Activated T-cell treated with anti-CD3 and anti-CD28 coated beads, Interleukin-2, amount 50 U/mL, for 1 hour (primary cell): ENCODE results near the gene C16orf95.
"Not testable (repeated sequence)": the region's sequence is repeated elsewhere in the genome, so short reads cannot be mapped to it uniquely, and the experiment has no call there.

ENCODE experiments used
- DNase-seq: peaks from one replicate; pipeline ENCODE4 v3.0.0-alpha.2; 2020

C16orf95 gene

DNA sequence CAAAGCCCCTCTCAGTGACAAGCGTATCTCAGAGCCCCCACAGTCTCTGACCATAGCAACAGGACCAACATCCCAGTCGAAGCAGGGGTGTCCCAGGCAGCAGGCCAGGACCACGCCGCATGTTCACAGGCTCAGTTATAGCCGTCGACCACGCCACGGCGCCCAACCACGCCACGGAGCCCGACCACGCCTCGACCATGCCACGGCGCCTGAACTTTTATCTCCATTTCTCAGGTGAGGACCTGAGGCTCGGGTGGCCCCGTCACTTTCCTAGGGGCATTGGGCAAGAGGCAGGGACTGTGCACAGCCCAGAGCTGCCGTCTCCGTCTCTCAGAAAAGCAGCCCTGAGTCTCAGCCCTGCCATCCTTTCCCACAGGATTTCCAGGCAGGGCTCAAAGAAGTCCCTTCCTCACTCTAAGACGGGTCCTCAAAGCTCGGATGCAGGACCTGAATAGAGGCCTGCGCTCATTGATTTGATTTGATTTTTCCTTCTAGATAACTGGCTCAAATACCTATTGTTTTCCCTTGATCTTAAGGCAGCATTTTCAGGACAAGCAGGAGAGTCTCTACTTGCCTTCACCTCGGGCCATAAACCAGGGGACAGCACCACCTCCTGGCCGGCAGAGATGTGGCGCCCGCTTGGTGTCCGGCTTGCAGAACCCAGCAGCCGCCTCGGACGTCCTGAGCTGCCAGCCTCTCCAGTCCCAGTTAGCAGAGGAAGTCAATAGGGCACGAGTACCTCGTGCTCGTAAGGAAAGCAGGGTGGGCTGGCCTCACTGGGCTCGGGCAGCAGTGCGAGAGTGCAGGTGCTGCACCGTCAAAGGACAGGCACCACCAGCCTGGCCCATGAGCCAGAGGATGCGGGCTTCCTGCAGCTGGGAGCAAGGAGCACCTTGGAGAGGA lies 38.8 kb downstream of the C16orf95 start:
- DNase-seq, result peak; percentile 35

DNA sequence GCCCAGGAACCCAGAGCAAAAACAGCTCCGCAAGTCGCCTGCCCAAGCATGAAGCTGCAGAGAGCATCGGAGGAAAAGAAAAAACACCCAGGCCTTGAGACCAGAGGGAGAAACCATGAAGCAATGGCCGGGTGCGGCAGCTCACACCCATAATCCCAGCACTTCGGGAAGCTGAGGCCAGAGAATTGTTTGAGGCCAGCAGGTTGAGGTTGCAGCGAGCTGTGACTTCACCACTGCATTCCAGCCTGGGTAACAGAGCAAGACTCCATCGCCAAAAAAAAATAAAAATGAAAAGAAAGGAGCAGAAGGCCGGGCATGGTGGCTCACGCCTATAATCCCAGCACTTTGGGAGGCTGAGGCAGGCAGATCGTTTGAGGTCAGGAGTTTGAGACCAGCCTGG lies 40.3 kb downstream of the C16orf95 start:
- no peak for DNase-seq

DNA sequence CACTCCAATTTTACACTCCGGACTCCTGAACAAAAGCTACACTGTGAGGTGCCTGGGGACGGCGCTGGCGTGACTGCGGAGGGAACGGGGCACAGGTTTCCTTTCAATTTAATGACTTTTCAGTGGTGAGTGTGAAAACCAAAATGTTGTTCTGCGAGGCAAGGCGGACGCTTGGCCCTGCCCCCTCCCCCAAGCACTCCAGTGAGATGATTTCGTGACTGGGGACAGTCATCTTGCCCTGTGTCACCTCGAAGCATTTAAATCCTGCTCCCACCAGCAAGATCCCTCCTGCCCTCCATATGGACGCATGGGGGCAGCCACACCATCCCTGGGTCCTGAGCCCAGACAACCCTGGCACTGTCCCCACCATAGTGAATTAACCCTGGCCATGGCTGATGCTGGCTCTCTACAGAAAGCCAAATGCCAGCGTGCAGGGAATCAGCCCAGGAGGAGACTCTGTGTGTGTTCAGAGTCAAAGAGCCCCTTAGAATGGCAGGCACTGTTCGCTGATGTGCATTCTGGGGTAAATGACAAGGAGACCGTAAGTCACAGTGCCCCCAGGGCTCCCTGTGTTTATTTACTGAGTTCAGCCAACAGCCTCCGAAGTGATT lies 41.0 kb downstream of the C16orf95 start:
- no peak for DNase-seq

GRCh38 chr16:87274794-87275193 lies 42.4 kb downstream of the C16orf95 start:
- no peak for DNase-seq

GRCh38 chr16:87273471-87274030 lies 43.6 kb downstream of the C16orf95 start:
- no peak for DNase-seq

- no peak for DNase-seq
Observed at GRCh38 chr16:87271256-87271655, 45.9 kb downstream of the C16orf95 start.

GRCh38 chr16:87267566-87267965 lies 49.6 kb downstream of the C16orf95 start:
- no peak for DNase-seq

DNA sequence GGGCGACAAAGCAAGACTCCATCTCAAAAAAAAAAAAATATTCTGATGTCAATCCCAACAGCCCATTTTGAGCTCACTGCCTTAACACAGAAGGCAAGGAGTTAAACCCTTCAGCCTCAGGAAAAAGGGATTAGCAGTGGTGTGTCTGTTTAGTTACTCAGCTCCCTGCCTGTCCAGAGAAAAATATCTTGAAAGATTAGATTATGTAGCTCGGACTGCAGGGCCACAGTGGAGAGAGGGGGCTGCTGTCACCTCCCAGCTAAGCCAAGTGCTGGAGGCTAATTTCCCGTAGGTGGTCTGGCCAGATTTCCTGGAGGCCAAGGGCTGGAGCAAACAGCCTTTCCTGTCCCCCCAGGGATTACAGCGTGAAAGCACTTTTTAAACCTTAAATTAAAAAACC lies 50.3 kb downstream of the C16orf95 start:
- DNase-seq, result no peak

GRCh38 chr16:87265261-87265660 lies 51.9 kb downstream of the C16orf95 start:
- no peak for DNase-seq

DNA sequence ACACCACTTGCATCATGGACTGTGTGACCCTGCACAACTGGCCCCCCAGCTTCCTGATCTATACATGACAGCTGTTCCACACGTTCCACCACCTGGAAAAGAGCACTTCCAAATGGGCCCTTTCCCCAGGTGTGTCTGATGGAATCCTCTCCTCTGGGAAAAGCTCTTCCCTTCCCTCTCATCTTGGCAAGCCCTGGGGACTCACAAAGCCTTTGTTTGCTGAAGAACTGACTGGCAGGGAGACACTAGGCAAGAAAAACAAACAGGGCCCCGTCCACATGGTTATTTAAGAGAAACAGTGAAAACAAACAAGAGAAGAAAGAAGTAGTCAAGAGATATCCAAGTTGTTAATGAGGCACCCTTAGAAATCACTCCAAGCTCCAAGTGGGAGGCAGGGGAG lies 52.6 kb downstream of the C16orf95 start:
- no peak for DNase-seq

DNA sequence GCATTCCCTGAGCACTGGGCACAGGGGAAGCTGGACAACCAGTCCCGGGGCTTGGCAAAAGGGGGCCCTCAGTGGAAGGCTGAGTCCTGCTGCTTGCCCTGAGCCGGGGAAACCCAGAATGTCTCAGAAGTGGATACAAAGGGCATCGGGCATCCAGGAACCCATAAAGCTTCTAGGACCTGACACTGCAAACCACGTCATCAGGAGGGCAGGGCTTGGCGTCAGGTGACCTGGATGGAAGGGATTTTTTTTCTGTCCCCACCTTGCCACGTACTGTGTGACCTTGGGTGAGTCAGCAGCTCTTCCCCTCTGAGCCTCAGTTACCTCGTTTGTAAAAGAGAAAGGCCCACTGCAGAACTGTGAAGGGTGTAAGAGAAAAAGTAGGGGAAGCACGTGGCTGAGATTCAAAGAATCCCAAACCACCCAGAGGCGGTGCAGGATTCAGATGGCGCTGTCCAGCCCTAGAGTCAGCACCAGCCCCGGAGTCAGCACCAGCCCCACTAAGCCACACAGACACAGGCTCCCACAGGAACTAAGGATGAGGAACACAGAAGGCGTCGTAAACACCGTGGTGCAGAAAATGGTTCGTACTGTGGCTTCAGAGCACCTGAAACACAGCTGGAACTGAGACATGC lies 53.7 kb downstream of the C16orf95 start:
- DNase-seq, result no peak

- DNase-seq, result no peak
Observed at GRCh38 chr16:87259431-87259830, 57.8 kb downstream of the C16orf95 start.

- DNase-seq, result not testable (repeated sequence)
Observed at GRCh38 chr16:87258653-87259052, 58.5 kb downstream of the C16orf95 start.

- no peak for DNase-seq
Observed at GRCh38 chr16:87255866-87256265, 61.3 kb downstream of the C16orf95 start.

DNA sequence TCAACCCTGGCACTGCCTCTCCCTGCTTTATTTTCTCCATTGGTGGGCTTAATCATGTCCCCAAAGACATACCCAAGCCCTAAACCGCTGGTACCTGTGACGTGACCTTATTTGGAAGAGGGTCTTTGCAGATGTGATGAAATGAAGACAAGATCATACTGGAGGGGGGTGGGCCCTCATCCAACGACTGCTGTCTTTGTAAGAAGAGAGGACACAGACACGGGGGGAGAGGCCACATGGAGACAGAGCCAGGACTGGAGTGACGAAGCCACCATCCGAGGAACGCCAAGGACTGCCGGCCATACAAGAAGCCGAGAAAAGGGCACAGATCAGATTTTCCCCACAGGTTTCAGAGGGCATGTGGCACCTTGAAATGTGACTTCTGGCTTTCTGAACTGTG lies 62.5 kb downstream of the C16orf95 start:
- no peak for DNase-seq

DNA sequence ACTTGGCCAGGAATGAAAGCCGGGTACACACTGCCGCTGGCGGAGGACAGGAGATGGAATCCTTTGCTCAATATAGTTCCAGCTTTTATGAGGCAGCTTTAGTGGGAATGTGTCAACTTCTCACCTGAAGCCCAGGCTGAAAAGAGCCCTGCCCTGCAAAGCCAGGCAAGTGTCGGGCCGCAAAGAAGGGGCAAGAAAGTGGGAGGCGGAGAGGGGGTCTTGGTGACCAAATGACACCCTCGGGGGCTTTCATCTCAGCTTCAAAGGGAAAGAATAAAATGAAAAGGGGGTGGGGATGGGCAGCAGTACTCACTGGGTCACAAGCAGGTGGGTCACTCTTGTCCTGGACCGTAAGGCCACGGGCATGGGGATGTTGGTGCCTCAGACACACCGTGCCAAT lies 62.9 kb downstream of the C16orf95 start:
- no peak for DNase-seq

DNA sequence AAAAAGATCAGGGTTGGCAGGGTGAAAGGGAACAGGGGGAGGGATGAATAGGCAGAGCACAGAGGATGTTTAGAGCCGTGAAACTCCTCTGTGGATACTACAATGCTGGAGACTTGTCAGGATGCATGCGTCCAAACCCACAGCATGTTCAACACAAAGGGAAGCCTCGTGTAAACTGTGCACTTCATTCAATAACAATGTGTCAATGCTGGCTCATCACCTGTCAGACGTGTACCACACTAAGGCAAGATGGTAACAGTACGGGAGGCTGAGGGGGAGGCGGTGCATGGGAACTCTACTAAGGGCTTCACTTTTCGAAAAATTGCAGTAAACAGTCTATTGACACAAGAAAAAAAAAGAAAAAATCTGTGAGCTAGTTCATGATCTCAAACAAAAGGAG lies 63.7 kb downstream of the C16orf95 start:
- DNase-seq, result no peak
